Tibial nerve (tissue), 4 donors: ENCODE measurements around the gene PEX14. TPM values are rescaled to one million over a fixed set of nuclear protein-coding genes. Genes with fewer than 3 reads are reported as not detected.

Experiments used
- DNase-seq, 2 donors: peaks; one replicate each; pipeline ENCODE4 v3.0.0-alpha.2; 2019; ENCODE audit warnings: low spot score in 2 of 2
- H3K27ac ChIP-seq, 4 donors: fragments of 200-600 bp; sonication (generic) in 3 of 4; one replicate each; pipeline ENCODE4 v1.5.1; 2017 to 2019; ENCODE audit warnings: mild to moderate bottlenecking in 1 of 4
- H3K27me3 ChIP-seq, 2 donors: fragments of 200-600 bp; sonication (generic) in 1 of 2; one replicate each; pipeline versions ENCODE4 v1.5.1 to v1.6.0; 2017 to 2019
- H3K36me3 ChIP-seq, 3 donors: fragments of 200-600 bp; sonication (generic); one replicate each; pipeline ENCODE4 v1.5.1; 2018 to 2019
- H3K4me1 ChIP-seq, 4 donors: fragments of 200-600 bp; sonication (generic) in 3 of 4; one replicate each; pipeline ENCODE4 v1.5.1; 2017 to 2019
- H3K4me3 ChIP-seq, 4 donors: fragments of 200-600 bp; sonication (generic) in 3 of 4; one replicate each; pipeline ENCODE4 v1.5.1; 2017 to 2019; ENCODE audit warnings: mild to moderate bottlenecking in 1 of 4, moderate library complexity in 1 of 4
- H3K9me3 ChIP-seq, 4 donors: fragments of 200-600 bp; sonication (generic) in 3 of 4; one replicate each; pipeline ENCODE4 v1.5.1; 2017 to 2019
- CTCF ChIP-seq, 5 experiments: fragments of 200-600 bp in 3 of 5; fragments of 450-650 bp in 2 of 5; sonication (generic) in 3 of 5; IDR thresholded peaks; one replicate each; pipeline ENCODE4 v1.5.1; 2016 to 2019; ENCODE audit warnings: antibody characterized with exemption in 5 of 5, mild to moderate bottlenecking in 3 of 5, moderate library complexity in 2 of 5
- EP300 ChIP-seq, 2 donors: sonication (generic); formaldehyde crosslinking; IDR thresholded peaks; one replicate each; pipeline ENCODE4 v1.6.1; 2017; ENCODE audit warnings: antibody characterized with exemption in 2 of 2, mild to moderate bottlenecking in 1 of 2
- POLR2A ChIP-seq, 2 donors: fragments of 450-650 bp; IDR thresholded peaks; one replicate each; pipeline ENCODE4 v1.6.1; 2017; ENCODE audit warnings: antibody characterized with exemption in 2 of 2, mild to moderate bottlenecking in 2 of 2, moderate library complexity in 2 of 2
- WGBS, 2 donors: methylation state at CpG; one replicate each; pipeline ENCODE4 v1.1.5; 2018; 5-methylcytosine and 5-hydroxymethylcytosine counted together
- total RNA-seq, 4 donors: library from RNA; depleted of rRNA; stranded (reverse); fragments of >200 nt; gene quantifications; one replicate each; pipeline ENCODE4 v1.1.0, GENCODE V29; 2016

The PEX14 gene
- total RNA-seq, 4 donors from 2014 or later, result 14.4 to 21.8 (median 18.2) TPM

- WGBS, 2 donors, result 77 to 80% methylated on average over 39 to 40 of the region's 40 CpGs
- H3K27me3 ChIP-seq, result peaks cover 0 to 8% of the 10 kb centered on the region in 2 donors
- H3K4me3 ChIP-seq, result no peak overlapping the region
- no peak for DNase-seq
- H3K9me3 ChIP-seq, result no peaks in the 10 kb centered on the region
- TF ChIP-seq POLR2A (IDR thresholded peaks at IDR 0.05) (no peak), EP300 (IDR thresholded peaks at IDR 0.05) (no peak), CTCF (IDR thresholded peaks at IDR 0.05) (no peak)
- peaks cover 0 to 14% (median 0%) of the 10 kb centered on the region in 4 donors for H3K4me1 ChIP-seq
- peaks cover 0 to 16% (median 0%) of the 10 kb centered on the region in 3 donors for H3K36me3 ChIP-seq
- H3K27ac ChIP-seq, result no peak overlapping the region
These were observed 176.0 kb downstream of the PEX14 start for GRCh38 chr1:10650556-10651388.

GRCh38 chr1:10651389-10651766, 176.6 kb downstream of the PEX14 start:
- DNase-seq, result no peak
- no peak for TF ChIP-seq POLR2A (IDR thresholded peaks at IDR 0.05)
- TF ChIP-seq CTCF (IDR thresholded peaks at IDR 0.05), result no peak
- TF ChIP-seq EP300 (IDR thresholded peaks at IDR 0.05), result no peak
- Histone ChIP-seq H3K4me1 (peaks cover 0 to 14% (median 0%) of the 10 kb centered on the region in 4 donors), H3K4me3 (no peak overlapping the region), H3K36me3 (peaks cover 0 to 16% (median 0%) of the 10 kb centered on the region in 3 donors), H3K9me3 (no peaks in the 10 kb centered on the region), H3K27me3 (peaks cover 0 to 8% of the 10 kb centered on the region in 2 donors), H3K27ac (no peak overlapping the region)
- 48 to 72% methylated on average over 11 to 17 of the region's 19 CpGs for WGBS, 2 donors

GRCh38 chr1:10651793-10652192, 177.0 kb downstream of the PEX14 start:
- 43 to 62% methylated on average over 9 to 11 of the region's 11 CpGs for WGBS, 2 donors
- Histone ChIP-seq H3K27me3 (peaks cover 0 to 8% of the 10 kb centered on the region in 2 donors), H3K27ac (no peak overlapping the region), H3K36me3 (peaks cover 0 to 16% (median 0%) of the 10 kb centered on the region in 3 donors), H3K4me3 (no peak overlapping the region), H3K4me1 (peaks cover 0 to 14% (median 0%) of the 10 kb centered on the region in 4 donors), H3K9me3 (no peaks in the 10 kb centered on the region)
- no peak for DNase-seq
- TF ChIP-seq EP300 (IDR thresholded peaks at IDR 0.05) (no peak), POLR2A (IDR thresholded peaks at IDR 0.05) (no peak), CTCF (IDR thresholded peaks at IDR 0.05) (no peak)

GRCh38 chr1:10652626-10653025, 177.9 kb downstream of the PEX14 start:
- DNase-seq, result no peak

More at GRCh38 chr1:10652626-10653025, 177.9 kb downstream of the PEX14 start:
- Histone ChIP-seq H3K27ac (no peak overlapping the region), H3K36me3 (peaks cover 0 to 13% (median 0%) of the 10 kb centered on the region in 3 donors), H3K9me3 (no peaks in the 10 kb centered on the region), H3K4me3 (no peak overlapping the region), H3K27me3 (peaks cover 0 to 8% of the 10 kb centered on the region in 2 donors), H3K4me1 (peaks cover 0 to 14% (median 0%) of the 10 kb centered on the region in 4 donors)
- no peak for TF ChIP-seq POLR2A (IDR thresholded peaks at IDR 0.05)
- TF ChIP-seq EP300 (IDR thresholded peaks at IDR 0.05), result no peak
- TF ChIP-seq CTCF (IDR thresholded peaks at IDR 0.05), result no peak
- WGBS, 2 donors, result 88 to 89% methylated on average over 11 to 12 of the region's 12 CpGs
